GM18520 (cell line): Measurements from ENCODE around the gene FTH1.
"Not testable (repeated sequence)": the region's sequence is repeated elsewhere in the genome, so short reads cannot be mapped to it uniquely, and the experiment has no call there.

Source experiments
- ATAC-seq: cut with Tn5 transposase; IDR thresholded peaks from one replicate; pipeline ENCODE4 v1.9.1; 2021; ENCODE audit not compliant: unreplicated experiment

FTH1 gene

DNA sequence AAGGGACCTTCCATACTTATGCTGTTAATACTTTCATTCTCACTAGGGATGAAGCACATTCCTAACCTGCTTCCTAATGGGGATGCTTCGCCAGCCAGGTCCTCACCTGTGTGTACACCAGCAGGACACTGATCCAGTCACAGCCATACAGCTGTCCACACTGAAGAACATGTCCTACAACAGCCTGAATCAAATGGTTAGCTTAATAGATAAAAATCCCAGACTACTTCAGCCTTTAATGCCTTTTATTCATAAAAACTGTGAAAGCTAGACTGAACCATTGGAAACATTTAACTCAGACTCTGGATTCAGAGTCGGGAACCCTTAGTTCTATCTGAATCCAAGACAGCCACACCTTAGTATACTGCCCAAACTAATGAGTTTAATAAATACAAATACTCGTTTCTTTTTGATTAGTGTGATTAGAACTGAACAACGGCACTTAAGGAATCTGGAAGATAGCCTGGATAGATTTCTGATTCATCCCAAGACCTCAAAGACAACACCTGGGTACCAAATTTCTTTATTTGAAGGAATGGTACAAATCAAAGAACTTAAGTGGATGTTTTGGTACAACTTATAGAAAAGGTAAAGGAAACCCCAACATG is 3.3 kb downstream of the FTH1 start:
- ATAC-seq: no peak

DNA sequence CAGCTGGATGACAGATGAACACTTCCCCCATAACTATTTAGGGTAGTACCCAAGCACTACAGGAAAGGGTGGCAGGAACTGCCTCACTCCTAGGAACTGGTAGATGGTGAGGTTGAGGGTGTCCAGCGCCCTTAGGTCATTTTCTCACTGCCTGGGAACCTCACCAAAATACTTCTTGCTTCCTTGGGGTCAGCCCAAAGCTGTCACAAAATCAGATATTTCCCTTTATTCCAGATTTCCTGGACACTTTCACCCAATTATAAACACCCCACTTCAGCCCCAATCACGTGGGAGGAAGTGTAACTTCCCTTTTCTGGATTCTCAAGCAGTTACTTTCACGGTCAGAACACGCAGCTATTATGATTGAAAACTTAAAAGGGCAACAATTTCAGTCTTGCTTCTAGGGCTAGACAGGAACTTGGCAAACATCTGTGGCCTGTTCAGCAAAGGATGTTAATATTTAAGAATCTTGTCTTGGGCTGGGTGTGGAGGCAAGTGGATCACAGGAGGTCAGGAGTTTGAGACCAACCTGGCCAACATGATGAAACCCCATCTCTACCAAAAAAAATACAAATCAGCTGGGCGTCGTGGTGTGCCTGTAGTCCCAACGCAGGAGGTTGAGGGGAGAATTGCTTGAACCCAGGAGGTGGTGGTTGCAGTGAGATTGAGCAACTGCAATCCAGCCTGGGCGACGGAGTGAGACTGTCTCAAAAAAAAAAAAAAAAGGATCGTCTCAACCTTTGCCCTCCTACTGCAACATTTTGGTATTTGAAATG is 4.0 kb downstream of the FTH1 start:
- no peak for ATAC-seq

DNA sequence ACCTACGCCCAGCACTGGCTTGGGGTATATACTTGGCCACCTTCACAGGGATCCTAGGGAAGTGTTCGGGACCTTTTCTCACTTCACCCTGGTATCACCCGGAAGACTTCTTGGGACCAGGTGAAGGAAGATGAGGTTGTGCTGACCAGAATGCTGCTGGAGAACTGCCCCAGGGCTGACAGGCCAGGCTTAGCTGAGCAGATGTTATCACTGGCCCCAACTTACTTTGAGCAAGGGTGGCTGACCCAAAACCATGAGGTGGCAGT is 4.5 kb downstream of the FTH1 start:
- no peak for ATAC-seq

DNA sequence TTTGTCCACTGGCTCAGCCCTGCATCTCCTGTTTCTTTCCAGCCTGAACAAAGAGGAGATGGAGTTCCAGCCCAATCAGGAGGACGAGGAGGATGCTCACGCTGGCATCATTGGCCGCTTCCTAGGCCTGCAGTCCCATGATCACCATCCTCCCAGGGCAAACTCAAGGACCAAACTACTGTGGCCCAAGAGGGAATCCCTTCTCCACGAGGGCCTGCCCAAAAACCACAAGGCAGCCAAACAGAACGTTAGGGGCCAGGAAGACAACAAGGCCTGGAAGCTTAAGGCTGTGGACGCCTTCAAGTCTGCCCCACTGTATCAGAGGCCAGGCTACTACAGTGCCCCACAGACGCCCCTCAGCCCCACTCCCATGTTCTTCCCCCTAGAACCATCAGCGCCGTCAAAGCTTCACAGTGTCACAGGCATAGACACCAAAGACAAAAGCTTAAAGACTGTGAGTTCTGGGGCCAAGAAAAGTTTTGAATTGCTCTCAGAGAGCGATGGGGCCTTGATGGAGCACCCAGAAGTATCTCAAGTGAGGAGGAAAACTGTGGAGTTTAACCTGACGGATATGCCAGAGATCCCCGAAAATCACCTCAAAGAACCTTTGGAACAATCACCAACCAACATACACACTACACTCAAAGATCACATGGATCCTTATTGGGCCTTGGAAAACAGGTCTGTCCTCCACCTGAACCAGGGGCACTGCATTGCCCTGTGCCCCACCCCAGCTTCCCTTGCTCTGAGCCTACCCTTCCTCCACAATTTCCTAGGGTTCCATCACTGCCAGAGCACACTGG is 5.0 kb downstream of the FTH1 start:
- no peak for ATAC-seq

DNA sequence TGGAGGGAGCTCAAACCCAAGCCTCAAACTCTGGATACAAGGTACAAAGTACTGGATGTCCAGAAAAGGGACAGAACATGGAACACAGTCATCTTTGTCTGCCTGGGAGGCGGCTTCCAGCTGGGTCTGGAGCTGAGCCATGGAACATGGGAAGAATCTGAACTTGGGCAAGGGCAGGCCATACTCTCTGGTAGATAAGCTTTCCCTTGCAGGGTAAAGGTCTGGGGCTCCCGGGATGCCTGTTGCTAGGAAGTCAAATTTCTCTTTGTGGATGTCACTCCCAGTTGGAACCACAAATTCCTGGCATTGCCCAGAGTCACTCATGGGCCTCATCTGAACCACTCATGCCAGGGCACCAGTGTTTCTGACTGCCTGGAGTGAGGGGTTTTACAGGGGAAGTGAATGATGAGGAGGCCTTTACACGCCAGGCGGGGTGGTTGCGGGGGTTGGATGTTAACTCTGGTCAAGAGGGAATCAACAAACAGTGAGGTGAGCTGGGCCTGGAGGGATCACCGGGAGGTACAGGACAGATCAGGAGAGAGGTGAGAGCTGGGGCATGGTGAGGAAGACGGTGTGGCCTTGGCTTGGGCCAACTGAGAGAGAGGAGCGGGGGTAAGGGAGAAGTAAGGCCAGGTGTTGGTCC is 5.7 kb downstream of the FTH1 start:
- no peak for ATAC-seq

DNA sequence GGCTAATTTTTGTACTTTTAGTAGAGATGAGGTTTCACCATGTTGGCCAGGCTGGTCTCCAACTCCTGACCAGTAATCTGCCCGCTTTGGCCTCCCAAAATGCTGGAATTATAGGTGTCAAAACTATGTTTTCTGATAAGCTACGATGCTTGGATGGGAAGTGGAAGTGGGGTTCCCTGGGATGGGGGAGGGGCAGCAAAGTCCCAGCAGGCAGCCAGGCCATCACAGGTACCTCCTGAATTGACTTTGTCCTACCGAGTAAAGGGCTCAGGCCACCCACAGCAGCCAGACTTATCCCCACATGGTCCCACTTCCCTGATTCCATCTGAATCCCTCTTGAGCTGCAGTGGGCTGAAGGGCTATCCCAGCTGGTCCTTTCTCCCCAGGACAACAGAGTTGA is 6.9 kb downstream of the FTH1 start:
- ATAC-seq: no peak

DNA sequence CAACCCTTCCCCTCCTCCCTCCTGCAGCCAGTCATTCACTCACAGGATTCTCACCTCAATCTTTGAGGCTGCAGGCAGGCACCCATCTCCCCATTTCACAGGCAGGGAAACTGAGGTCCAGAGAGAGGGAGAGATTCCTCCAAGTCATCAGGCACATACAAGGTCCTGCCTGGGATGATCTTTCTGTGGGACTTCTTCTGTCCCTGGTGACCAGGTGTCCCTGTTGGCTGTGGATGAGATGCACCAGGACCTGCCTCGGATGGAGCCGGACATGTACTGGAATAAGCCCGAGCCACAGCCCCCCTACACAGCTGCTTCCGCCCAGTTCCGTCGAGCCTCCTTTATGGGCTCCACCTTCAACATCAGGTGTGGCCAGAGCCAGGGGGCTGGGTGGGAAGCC is 7.8 kb downstream of the FTH1 start:
- ATAC-seq: no peak

DNA sequence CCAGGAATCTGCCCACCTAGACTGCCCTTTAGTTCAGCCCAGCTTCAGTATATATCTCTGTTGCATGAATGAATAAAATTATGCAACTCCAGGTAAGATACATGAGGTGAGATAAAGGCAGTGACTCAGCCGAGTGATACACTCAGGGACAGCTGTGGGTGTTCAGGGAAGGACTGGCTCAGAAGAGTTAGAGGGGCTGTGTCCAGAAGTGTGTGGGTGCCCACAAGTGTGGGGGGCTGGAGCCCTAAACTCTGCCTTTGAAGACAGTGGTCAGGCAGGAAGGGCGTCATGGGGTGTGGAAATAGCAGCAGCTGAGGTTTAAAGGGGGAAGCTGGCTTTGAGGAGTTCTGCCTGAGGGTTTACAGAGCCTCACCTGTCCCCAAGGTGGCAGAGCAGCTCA is 8.3 kb downstream of the FTH1 start:
- no peak for ATAC-seq

DNA sequence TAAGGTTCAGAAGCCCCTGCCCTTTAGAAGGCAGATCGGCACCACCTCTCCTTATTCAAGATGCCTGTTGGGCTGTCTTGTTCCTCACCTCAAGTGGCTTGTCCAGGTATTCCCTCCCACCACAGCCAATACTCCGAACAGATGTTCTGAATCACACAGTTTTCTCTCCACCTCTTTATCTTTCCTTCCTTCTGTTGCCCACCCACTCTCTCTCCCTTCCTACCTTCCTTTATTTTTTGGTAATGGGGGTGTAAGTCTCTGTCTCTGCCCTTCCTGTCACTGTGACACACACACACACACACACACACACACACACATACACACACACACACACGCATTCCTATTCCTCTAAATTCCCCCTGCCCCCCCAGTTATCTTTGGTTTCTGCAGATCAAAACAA is 8.8 kb downstream of the FTH1 start:
- ATAC-seq: no peak

DNA sequence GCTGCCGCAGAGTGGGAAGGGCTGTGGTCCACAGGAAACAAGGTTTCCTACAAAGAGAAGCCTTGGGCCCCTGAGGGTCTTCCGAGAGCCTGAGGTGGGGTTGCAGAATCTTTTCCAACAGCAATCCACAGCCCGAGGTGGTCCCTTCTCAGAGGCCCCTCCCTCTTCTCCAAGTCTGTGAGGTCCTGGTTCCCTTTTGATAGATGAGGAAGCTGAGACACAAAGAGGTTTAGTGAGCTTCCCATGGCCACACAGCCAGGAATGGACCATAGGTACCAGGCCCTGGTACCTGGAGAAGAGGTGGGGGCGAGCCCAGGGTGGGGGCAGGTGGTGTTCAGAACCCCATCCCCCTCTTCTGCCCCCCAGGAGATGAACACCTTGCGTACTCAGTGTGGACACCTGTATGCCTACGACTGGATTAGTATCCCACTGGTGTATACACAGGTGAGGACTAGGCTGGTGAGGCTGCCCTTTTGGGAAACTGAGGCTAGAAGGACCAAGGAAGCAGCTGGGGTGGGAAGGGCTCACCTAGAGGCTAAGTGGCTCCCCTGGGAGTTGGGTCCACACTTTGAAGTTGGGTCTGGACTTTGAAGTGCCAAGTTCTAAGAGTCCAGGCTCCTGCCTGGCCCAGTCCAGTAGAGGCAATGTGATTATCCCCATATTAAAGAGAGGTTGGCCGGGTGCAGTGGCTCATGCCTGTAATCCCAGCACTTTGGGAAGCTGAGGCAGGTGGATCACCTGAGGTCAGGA is 10.2 kb downstream of the FTH1 start:
- ATAC-seq: no peak

DNA sequence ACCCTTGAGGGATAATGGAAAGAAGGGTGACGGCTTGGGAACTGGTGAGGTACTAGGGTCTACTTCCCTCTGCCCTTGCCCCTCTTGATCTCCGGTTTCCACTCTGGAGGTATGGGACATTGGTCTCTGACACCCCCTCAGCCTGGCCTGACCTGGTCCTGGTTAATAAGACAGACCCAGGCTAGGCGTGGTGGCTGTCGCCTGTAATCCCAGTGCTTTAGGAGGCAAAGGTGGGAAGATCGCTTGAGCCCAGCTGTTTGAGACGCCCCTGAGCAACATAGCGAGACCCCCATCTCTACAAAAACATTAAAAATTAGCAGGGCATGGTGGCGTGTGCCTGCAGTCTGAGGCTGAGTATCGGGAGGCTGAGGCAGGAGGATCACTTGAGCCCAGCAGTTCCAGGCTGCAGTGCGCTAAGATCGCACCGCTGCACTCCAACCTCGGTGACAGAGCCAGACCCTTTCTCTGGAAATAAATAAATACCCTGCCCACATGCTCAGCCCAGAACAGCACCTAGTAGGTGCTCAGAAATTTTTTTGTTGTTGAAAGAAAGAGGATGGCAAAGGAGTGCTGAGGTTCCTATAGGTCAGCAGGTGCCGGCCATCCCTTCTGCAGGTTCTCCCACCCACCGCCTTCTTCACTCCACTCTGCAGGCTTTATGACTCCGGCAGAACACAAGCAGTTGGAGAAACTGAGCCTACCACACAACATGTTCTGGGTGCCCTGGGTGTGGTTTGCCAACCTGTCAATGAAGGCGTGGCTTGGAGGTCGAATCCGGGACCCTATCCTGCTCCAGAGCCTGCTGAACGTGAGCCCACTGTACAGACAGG is 11.0 kb downstream of the FTH1 start:
- ATAC-seq: no peak

DNA sequence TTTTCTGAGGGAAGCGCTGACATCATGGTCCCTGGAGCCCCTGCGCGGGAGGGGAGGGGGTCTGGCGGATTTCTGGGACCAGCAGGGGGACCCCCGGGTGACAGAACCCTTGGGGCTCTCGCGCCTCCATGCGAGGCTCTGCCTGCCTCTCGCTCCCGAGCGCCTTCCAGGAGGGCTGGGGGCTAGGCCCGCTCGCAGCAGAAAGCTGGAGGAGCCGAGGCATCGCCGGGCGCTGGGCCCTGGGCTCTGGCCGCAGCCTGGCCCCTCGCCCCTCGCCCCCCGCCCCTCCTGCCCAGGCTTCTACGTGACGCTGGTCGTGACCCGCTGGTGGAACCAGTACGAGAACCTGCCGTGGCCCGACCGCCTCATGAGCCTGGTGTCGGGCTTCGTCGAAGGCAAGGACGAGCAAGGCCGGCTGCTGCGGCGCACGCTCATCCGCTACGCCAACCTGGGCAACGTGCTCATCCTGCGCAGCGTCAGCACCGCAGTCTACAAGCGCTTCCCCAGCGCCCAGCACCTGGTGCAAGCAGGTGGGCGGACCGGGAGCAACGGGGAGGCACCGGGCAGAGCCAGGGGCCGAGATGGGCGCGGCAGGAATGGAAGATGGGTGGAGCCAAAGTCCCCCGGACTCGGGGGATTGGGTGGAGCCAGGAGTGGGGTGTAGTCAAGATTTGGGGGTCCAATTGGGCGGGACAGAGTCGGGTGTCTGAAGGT is 11.9 kb downstream of the FTH1 start:
- no peak for ATAC-seq

DNA sequence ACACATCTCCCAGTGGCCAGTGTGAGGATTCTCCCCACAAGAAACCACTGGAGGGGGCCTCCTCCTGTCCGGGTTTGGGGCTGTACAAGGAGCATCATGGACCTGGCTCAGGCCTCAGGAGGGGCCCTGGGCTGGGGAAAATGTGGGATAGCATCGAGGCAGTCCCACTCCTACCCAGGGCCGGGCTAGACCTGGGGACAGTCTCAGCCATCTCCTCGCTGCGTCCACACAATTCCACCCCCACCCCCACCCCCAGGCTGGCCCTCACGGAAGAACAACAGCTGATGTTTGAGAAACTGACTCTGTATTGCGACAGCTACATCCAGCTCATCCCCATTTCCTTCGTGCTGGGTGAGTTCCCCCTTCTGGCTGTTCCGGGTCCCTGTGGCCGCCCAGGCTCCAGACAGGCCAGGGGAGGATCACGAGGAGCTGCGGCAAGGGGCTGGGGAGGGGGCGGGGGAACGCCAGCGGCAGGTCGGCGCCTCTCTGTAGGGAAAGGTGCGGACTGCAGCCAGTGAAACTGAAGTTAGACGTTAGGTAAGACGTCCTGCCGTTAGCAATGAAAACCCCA is 12.5 kb downstream of the FTH1 start:
- ATAC-seq: no peak

DNA sequence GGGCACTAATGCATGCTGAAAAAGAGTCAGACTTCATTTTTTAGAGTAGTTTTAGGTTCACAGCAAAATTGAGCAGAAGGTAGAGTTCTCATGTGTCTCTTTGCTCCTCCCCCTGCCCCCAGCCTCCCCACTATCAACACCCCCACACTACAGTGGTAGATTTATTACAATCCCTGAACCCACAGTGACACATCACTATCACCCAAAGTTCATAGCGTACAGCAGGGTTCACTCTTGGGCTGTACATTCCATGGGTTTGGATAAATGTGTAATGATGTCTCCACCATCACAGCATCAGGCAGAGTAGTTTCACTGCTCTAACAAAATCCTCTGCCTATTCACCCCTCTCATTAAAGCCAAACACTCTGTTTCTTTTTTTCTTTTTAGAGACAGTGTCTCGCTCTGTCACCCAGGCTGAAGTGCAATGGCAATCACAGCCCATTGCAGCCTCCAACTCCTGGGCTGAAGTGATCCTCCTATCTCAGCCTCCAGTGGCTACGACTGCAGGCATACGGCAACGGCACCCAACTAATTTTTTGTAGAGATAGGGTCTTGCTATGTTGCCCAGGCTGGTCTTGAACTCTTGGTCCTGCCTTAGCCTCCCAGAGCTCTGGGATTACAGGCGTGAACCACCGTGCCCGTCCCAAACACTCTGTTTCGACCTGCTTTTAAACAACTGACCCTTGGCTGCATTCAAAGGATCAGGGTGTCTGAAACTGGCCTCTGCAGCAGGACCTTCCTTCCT is 13.2 kb downstream of the FTH1 start:
- no peak for ATAC-seq

DNA sequence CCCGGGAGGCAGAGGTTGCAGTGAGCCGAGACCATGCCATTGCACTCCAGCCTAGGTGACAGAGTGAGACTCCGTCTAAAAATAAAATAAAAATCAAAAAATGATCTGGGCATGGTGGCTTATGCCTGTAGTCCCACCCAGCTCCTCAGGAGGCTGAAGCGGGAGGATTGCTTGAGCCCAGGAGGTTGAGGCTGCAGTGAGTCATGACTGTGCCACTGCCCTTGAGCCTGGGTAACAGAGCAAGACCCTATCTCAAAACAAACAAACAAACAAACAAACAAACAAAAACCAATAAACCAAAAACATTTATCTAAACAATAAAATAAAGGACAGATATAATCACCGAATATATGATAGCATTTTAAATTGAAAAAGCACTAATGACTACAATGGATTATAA is 13.8 kb downstream of the FTH1 start:
- not testable (repeated sequence) for ATAC-seq

DNA sequence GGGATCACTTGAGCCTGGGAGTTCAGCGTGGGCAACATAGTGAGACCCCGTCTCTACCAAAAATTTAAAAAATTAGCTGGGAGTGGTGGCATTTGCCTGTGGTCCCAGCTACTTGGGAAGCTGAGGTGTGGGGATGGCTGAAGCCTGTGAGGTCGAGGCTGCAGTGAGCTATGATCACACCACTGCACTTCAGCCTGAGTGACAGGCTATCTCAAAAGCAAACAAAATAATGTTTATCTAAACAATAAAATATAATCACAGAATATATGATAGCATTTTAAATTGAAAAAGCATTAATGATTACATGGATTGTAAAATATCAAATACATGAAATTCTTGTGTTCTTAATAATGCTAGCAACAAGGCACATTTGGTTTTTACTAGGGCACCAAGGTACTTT is 14.6 kb downstream of the FTH1 start:
- no peak for ATAC-seq

DNA sequence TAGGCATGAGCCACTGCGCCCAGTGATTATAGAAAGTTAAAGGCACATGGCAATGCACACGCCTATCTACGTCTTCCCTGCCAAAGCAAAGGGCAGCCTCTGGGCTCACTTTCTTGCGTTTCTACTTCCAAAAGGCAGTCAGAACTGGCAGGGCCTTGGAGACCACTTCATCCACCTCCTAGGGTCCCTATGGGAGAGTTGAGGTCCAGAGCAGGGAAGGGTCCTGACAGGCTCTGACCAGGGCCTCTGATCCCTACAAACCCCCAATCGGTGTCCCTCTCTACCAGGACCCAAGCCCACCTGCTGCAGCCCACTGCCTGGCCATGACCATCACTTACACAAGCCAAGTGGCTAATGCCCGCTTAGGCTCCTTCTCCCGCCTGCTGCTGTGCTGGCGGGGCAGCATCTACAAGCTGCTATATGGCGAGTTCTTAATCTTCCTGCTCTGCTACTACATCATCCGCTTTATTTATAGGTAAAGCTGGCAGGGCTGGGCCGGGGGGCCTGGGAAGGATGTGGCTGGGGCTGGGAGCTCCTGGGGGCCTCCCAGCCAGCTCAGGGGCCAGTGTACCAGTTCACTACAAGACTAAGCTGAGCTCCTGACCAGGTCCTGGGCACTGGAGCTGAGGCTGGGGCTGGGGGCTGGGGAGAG is 15.8 kb downstream of the FTH1 start:
- no peak for ATAC-seq

DNA sequence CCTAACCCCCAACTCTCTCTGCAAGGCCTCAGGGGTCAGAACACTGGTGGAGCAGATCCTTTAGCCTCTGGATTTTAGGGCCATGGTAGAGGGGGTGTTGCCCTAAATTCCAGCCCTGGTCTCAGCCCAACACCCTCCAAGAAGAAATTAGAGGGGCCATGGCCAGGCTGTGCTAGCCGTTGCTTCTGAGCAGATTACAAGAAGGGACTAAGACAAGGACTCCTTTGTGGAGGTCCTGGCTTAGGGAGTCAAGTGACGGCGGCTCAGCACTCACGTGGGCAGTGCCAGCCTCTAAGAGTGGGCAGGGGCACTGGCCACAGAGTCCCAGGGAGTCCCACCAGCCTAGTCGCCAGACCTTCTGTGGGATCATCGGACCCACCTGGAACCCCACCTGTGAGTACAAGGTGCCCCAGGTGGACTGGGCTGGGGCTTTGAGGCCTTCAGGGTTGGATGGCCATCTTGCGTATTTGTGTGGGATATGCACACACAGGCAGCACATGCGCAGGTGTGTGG is 17.3 kb downstream of the FTH1 start, which contains the start of gene BEST1:
Gene BEST1, plus strand, starts transcription at position 317 of the 513 bp plus-strand sequence. CDS start 1,456 bp downstream, outside the sequence.
- ATAC-seq: no peak
